ENCODE results near the gene SIRPD. TPM values are rescaled to one million over a fixed set of nuclear protein-coding genes. Genes with fewer than 3 reads are reported as not detected.

SIRPD gene
- total and polyA plus RNA-seq, 2 of the 13 experiments (the other 11 are each of a cell fraction or from before 2014, with no cell fraction given) = not detected

DNA sequence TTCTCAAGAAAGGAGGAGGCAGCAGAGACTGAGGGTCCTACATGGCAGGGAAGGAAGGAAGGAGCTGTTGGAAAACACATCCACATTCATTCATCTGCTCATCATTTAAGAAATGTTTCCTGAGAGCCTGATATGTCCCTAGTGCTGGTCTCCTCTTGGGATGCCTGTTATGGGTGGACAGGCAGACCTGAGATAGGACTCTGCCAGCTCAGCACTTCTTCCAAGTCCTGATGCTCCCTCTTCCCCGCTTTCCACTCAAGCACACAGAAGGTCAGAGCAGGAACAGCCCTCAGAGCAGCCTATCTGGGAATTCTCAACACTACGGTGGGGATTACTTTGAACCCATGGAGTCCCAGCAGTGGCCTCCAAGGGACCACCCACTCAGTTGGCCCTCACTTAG lies 8.0 kb upstream of the SIRPD start:
- no peak overlapping the region for H3K27ac ChIP-seq (ENCODE audit: extremely low read length, insufficient read depth, low read length)
- intact Hi-C loops (cut with micrococcal nuclease; ENCODE audit: unreplicated experiment) = no loop called here
- no peak overlapping the region for H2AFZ ChIP-seq (ENCODE audit: low read length)
- no peak for ATAC-seq
- in situ Hi-C loops (cut with HindIII; ENCODE audit: extremely low pct_ligation_motif_present, low pct_unique_long_range_greater_than_20kb) = no loop called here
- TF ChIP-seq MAFK (conservative IDR thresholded peaks at IDR 0.05 in 1 of 2, IDR thresholded peaks at IDR 0.05 in 1 of 2; ENCODE audit: low read length in 2 of 2) (peak; percentile 70 to 80), JDP2 (CRISPR knock-in tag; IDR thresholded peaks at IDR 0.05; ENCODE audit: borderline replicate concordance) (no peak), MAFF (IDR thresholded peaks at IDR 0.05; ENCODE audit: low read depth, low read length) (peak; percentile 52)
- WGBS (ENCODE audit: low lambda C conversion rate) = 45% methylated on average over 2 of the region's 2 CpGs
- no peaks in the 10 kb centered on the region for H3K79me2 ChIP-seq (ENCODE audit: insufficient read depth, low read length)
- no TSS peak for BruUV-seq (replicated peaks)
- peak; percentile 0 for DNase-seq (ENCODE audit: low spot score)
- no peaks in the 10 kb centered on the region for H3K9me3 ChIP-seq (ENCODE audit: low read length)
- H3K36me3 ChIP-seq (replicated peaks in 1 of 2; ENCODE audit: control insufficient read depth in 1 of 2, insufficient read depth in 2 of 2, low read length in 2 of 2) = no peaks in the 10 kb centered on the region
- no peak overlapping the region for H3K4me3 ChIP-seq (replicated peaks in 1 of 3; ENCODE audit: insufficient read depth in 1 of 3, low read depth in 2 of 3, low read length in 3 of 3)
- POLR2A ChIA-PET = no interaction called here
- H3K27me3 ChIP-seq (ENCODE audit: control insufficient read depth in 1 of 2, insufficient read depth in 2 of 2, low read length in 2 of 2) = no peaks in the 10 kb centered on the region; a peak in 2 of 5 replicates
- no peaks in the 10 kb centered on the region for H4K20me1 ChIP-seq (ENCODE audit: insufficient read depth, low read length)
- CTCF ChIA-PET (ENCODE audit: low intra/inter-chr PET ratio, low total read pairs) = no interaction called here
- no peak overlapping the region for H3K9ac ChIP-seq (ENCODE audit: insufficient read depth, low read depth, low read length)
- no peak overlapping the region for H3K4me2 ChIP-seq (ENCODE audit: low read depth, low read length)
- no peaks in the 10 kb centered on the region for H3K4me1 ChIP-seq (ENCODE audit: insufficient read depth, low read length)
- FAIRE-seq = no peak

- Histone ChIP-seq H3K4me2 (ENCODE audit: low read depth, low read length) (no peak overlapping the region), H3K27ac (ENCODE audit: extremely low read length, insufficient read depth, low read length) (no peak overlapping the region), H2AFZ (ENCODE audit: low read length) (no peak overlapping the region), H3K27me3 (ENCODE audit: control insufficient read depth in 1 of 2, insufficient read depth in 2 of 2, low read length in 2 of 2) (peaks cover 0 to 2% of the 10 kb centered on the region in 2 experiments; a peak in 2 of 5 replicates), H3K4me1 (ENCODE audit: insufficient read depth, low read length) (no peaks in the 10 kb centered on the region), H3K4me3 (replicated peaks in 1 of 3; ENCODE audit: insufficient read depth in 1 of 3, low read depth in 2 of 3, low read length in 3 of 3) (no peak overlapping the region), H3K9ac (ENCODE audit: insufficient read depth, low read depth, low read length) (no peak overlapping the region), H3K9me3 (ENCODE audit: low read length) (no peaks in the 10 kb centered on the region), H3K79me2 (ENCODE audit: insufficient read depth, low read length) (no peaks in the 10 kb centered on the region), H4K20me1 (ENCODE audit: insufficient read depth, low read length) (no peaks in the 10 kb centered on the region), H3K36me3 (replicated peaks in 1 of 2; ENCODE audit: control insufficient read depth in 1 of 2, insufficient read depth in 2 of 2, low read length in 2 of 2) (no peaks in the 10 kb centered on the region)
- intact Hi-C loops (cut with micrococcal nuclease; ENCODE audit: unreplicated experiment) = no loop called here
- no peak for ATAC-seq
- no peak for FAIRE-seq
- in situ Hi-C loops (cut with HindIII; ENCODE audit: extremely low pct_ligation_motif_present, low pct_unique_long_range_greater_than_20kb) = no loop called here
- ChIA-PET CTCF (ENCODE audit: low intra/inter-chr PET ratio, low total read pairs) (no interaction called here), POLR2A (no interaction called here)
- BruUV-seq (replicated peaks) = no TSS peak
- WGBS (ENCODE audit: low lambda C conversion rate) = 7% methylated on average over 2 of the region's 2 CpGs
- no peak for DNase-seq (ENCODE audit: low spot score)
- TF ChIP-seq NFKBIZ (CRISPR knock-in tag; IDR thresholded peaks at IDR 0.05) (no peak), HOXD1 (CRISPR knock-in tag; IDR thresholded peaks at IDR 0.05) (no peak), ZNF251 (CRISPR knock-in tag; IDR thresholded peaks at IDR 0.05) (no peak), ZSCAN31 (CRISPR knock-in tag; IDR thresholded peaks at IDR 0.05; ENCODE audit: low read depth) (no peak), KDM6A (CRISPR knock-in tag; IDR thresholded peaks at IDR 0.05; ENCODE audit: low read depth) (no peak), TOE1 (CRISPR knock-in tag; IDR thresholded peaks at IDR 0.05) (no peak), ZNF790 (CRISPR knock-in tag; IDR thresholded peaks at IDR 0.05; ENCODE audit: borderline replicate concordance) (no peak), REXO4 (CRISPR knock-in tag; IDR thresholded peaks at IDR 0.05; ENCODE audit: borderline replicate concordance) (no peak), TAF1 (CRISPR knock-in tag; IDR thresholded peaks at IDR 0.05) (no peak), ZNF567 (CRISPR knock-in tag; IDR thresholded peaks at IDR 0.05; ENCODE audit: borderline replicate concordance) (no peak), STAT5B (CRISPR knock-in tag; IDR thresholded peaks at IDR 0.05) (no peak), ZNF138 (CRISPR knock-in tag; IDR thresholded peaks at IDR 0.05; ENCODE audit: low read depth) (no peak)
- TF ChIP-seq, protein P1, sequence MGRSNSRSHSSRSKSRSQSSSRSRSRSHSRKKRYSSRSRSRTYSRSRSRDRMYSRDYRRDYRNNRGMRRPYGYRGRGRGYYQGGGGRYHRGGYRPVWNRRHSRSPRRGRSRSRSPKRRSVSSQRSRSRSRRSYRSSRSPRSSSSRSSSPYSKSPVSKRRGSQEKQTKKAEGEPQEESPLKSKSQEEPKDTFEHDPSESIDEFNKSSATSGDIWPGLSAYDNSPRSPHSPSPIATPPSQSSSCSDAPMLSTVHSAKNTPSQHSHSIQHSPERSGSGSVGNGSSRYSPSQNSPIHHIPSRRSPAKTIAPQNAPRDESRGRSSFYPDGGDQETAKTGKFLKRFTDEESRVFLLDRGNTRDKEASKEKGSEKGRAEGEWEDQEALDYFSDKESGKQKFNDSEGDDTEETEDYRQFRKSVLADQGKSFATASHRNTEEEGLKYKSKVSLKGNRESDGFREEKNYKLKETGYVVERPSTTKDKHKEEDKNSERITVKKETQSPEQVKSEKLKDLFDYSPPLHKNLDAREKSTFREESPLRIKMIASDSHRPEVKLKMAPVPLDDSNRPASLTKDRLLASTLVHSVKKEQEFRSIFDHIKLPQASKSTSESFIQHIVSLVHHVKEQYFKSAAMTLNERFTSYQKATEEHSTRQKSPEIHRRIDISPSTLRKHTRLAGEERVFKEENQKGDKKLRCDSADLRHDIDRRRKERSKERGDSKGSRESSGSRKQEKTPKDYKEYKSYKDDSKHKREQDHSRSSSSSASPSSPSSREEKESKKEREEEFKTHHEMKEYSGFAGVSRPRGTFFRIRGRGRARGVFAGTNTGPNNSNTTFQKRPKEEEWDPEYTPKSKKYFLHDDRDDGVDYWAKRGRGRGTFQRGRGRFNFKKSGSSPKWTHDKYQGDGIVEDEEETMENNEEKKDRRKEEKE (IDR thresholded peaks at IDR 0.05) = no peak
- TF ChIP-seq, protein P2, sequence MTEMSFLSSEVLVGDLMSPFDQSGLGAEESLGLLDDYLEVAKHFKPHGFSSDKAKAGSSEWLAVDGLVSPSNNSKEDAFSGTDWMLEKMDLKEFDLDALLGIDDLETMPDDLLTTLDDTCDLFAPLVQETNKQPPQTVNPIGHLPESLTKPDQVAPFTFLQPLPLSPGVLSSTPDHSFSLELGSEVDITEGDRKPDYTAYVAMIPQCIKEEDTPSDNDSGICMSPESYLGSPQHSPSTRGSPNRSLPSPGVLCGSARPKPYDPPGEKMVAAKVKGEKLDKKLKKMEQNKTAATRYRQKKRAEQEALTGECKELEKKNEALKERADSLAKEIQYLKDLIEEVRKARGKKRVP (CRISPR knock-in tag; IDR thresholded peaks at IDR 0.05) = no peak
Observed at GRCh38 chr20:1563598-1563997, 6.1 kb upstream of the SIRPD start.
